Keratinocyte (primary cell): Measurements from ENCODE around the gene RAPGEF1. TPM values are rescaled to one million over a fixed set of nuclear protein-coding genes. Genes with fewer than 3 reads are reported as not detected.

Source experiments
- DNase-seq: peaks from one replicate; pipeline ENCODE4 v3.0.0-alpha.2; 2011; ENCODE audit warnings: low read depth, missing footprints, low spot score
- FAIRE-seq: peaks from 2 replicates; lab custom pipeline; 2011; peaks lifted over from hg19 to GRCh38; lab: Jason Lieb, UNC
- H2AFZ ChIP-seq: 2 replicates; pipeline ENCODE4 v1.6.0; 2012; ENCODE audit warnings: low read length, control low read depth, inconsistent platforms; ENCODE audit not compliant: control insufficient read depth
- H3K27ac ChIP-seq: 2 replicates; pipeline ENCODE4 v1.5.1; 2011; ENCODE audit warnings: low read length; ENCODE audit not compliant: control insufficient read depth, insufficient read depth
- H3K27me3 ChIP-seq: 3 replicates; pipeline ENCODE4 v1.6.0; 2011; ENCODE audit warnings: low read length; ENCODE audit not compliant: control insufficient read depth, insufficient read depth; ENCODE audit errors: extremely low read depth
- H3K36me3 ChIP-seq, 2 experiments: 2 replicates in 1 of 2; 3 replicates in 1 of 2; pipeline ENCODE4 v1.5.1; 2011; ENCODE audit warnings: low read length in 2 of 2, mild to moderate bottlenecking in 1 of 2; ENCODE audit not compliant: control insufficient read depth in 2 of 2, insufficient read depth in 2 of 2; ENCODE audit errors: extremely low read depth in 1 of 2
- H3K4me1 ChIP-seq: 3 replicates; pipeline ENCODE4 v1.5.1; 2011; ENCODE audit warnings: low read length; ENCODE audit not compliant: control insufficient read depth, insufficient read depth; ENCODE audit errors: extremely low read depth
- H3K4me2 ChIP-seq: 3 replicates; pipeline ENCODE4 v1.6.0; 2011; ENCODE audit warnings: low read depth, low read length; ENCODE audit not compliant: control insufficient read depth, insufficient read depth; ENCODE audit errors: extremely low read depth
- H3K4me3 ChIP-seq, 3 experiments: fragments of 200-600 bp in 1 of 3; sonication (generic) in 1 of 3; 2 replicates in 2 of 3; 3 replicates in 1 of 3; pipeline ENCODE4 v1.5.1; 2011 to 2016; ENCODE audit warnings: low read length in 3 of 3, mild to moderate bottlenecking in 3 of 3, control low read depth in 2 of 3, inconsistent platforms in 1 of 3, low read depth in 1 of 3, mixed read lengths in 1 of 3, mixed run types in 1 of 3, moderate library complexity in 1 of 3; ENCODE audit not compliant: control insufficient read depth in 2 of 3, insufficient read depth in 2 of 3; ENCODE audit errors: extremely low read depth in 1 of 3
- H3K79me2 ChIP-seq: 2 replicates; pipeline ENCODE4 v1.6.0; 2012; ENCODE audit warnings: low read length; ENCODE audit not compliant: control insufficient read depth, insufficient read depth
- H3K9ac ChIP-seq: 3 replicates; pipeline ENCODE4 v1.6.0; 2011; ENCODE audit warnings: low read length; ENCODE audit not compliant: control insufficient read depth, insufficient read depth; ENCODE audit errors: extremely low read depth
- H3K9me1 ChIP-seq: 3 replicates; pipeline ENCODE4 v1.6.0; 2011; ENCODE audit warnings: low read length; ENCODE audit not compliant: control insufficient read depth, insufficient read depth; ENCODE audit errors: extremely low read depth
- H3K9me3 ChIP-seq: 2 replicates; pipeline ENCODE4 v1.5.1; 2012; ENCODE audit warnings: low read depth, low read length; ENCODE audit not compliant: control insufficient read depth
- H4K20me1 ChIP-seq: 3 replicates; pipeline ENCODE4 v1.6.0; 2011; ENCODE audit warnings: low read length; ENCODE audit not compliant: control insufficient read depth, insufficient read depth; ENCODE audit errors: extremely low read depth
- CTCF ChIP-seq, 3 experiments: IDR thresholded peaks in 1 of 3; conservative IDR thresholded peaks in 1 of 3; optimal IDR thresholded peaks in 1 of 3; 2 replicates in 2 of 3; 3 replicates in 1 of 3; pipeline versions ENCODE3 to v1.5.1; 2011; ENCODE audit warnings: low read length in 3 of 3, mild to moderate bottlenecking in 3 of 3, moderate library complexity in 2 of 3, control low read depth in 1 of 3, inconsistent platforms in 1 of 3; ENCODE audit not compliant: insufficient read depth in 2 of 3; ENCODE audit errors: extremely low read depth in 1 of 3
- EZH2 ChIP-seq: IDR thresholded peaks from one replicate; pipeline ENCODE4 v1.6.1; 2012; ENCODE audit warnings: inconsistent platforms, mild to moderate bottlenecking, low read length, moderate library complexity
- dilution Hi-C: fragments of 300-500 bp; cut with MboI; formaldehyde crosslinking; loops from one replicate; pipeline ENCODE4 v1.7.0; 2020; ENCODE audit warnings: low sequenced_read_pairs; ENCODE audit not compliant: extremely low pct_ligation_motif_present
- polyA plus RNA-seq, 5 experiments: library from polyadenylated mRNA; depleted of rRNA in 3 of 5; stranded (reverse) in 3 of 5; stranded (forward) in 1 of 5; unstranded in 1 of 5; fragments of >200 nt; gene quantifications; 1 replicate in 1 of 5; 2 replicates in 3 of 5; 3 replicates in 1 of 5; pipeline versions ENCODE4 v1.2.1 to v1.2.3, GENCODE V29; 2011 to 2012; ENCODE audit warnings: missing spikeins in 2 of 5, low read depth in 1 of 5, low replicate concordance in 1 of 5

RAPGEF1 gene
- polyA plus RNA-seq, 1 donor (not counting 4 experiments of a cell fraction or from before 2014, with no cell fraction given): 18.5 TPM

DNA sequence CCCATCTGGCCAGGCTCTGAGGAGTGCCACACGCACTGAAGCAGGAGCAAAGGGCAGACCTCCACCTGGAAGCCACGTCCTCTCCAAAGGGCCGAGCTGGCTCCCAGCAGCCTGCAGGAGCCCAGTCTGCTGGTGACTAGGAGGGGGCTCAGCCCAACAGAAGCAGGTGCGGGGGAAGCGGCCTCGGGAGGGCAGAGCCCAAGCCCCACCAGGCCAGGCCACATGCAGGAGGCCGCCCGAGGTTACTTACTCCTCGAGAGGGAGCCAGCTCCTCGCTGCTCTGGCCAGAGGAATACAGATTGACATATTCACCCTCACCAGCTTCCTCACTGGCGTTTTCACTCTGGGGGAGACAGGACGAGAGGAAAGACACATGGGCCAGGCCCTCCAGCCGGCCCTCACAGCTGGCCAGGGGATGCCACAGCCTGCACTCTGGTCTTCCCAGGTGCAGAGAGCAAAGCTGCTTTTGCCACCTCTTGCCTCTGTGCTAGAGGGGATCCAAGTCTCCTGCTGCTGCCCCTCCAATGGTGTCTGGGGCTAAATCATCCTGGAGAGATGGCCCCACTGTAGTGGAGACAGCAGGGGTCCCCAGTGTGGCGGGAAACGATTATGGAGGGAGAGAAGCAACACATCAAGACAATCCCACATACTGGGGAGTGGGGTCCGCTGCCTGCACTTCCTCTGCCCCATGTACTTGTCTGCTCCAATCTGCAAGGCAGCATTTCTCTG lies 136.0 kb downstream of the RAPGEF1 start:
- H3K9me3 ChIP-seq: no peaks in the 10 kb centered on the region
- no peak overlapping the region for H3K27ac ChIP-seq
- H2AFZ ChIP-seq: no peak overlapping the region
- no peak for DNase-seq
- TF ChIP-seq CTCF (optimal IDR thresholded peaks at IDR 0.05 in 1 of 3, IDR thresholded peaks at IDR 0.05 in 1 of 3, conservative IDR thresholded peaks at IDR 0.05 in 1 of 3; ENCODE audit: extremely low read depth in 1 of 3, insufficient read depth in 2 of 3, low read length in 3 of 3) (no peak), EZH2 (no peak)
- no peaks in the 10 kb centered on the region for H4K20me1 ChIP-seq
- H3K27me3 ChIP-seq: no peaks in the 10 kb centered on the region
- no peak overlapping the region for H3K4me3 ChIP-seq
- H3K9me1 ChIP-seq: no peaks in the 10 kb centered on the region
- no peaks in the 10 kb centered on the region for H3K79me2 ChIP-seq
- H3K36me3 ChIP-seq: peaks cover 6 to 10% of the 10 kb centered on the region in 2 experiments
- dilution Hi-C loops: no loop called here
- peaks cover 13% of the 10 kb centered on the region for H3K4me1 ChIP-seq
- H3K4me2 ChIP-seq: no peak overlapping the region
- H3K9ac ChIP-seq: no peak overlapping the region
- no peak for FAIRE-seq

DNA sequence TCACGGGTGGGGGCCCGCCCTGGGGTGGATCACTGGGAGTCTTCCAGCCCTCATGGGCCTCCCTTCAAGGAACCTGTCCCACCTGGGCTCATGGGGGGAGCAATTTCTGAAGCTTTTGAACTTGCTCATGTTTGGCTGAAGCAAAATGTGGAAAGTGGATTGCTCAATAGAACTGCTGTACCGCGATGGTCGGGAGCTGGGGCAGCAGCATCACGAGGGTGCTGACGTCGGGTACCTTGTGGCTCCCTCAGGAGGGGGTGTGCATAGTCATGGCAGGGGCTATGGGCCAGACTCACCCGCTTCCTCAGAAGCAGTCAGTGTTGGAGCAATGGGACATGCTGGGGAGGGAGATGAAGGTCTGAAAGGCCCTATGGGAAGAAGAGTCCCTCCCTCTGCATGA lies 136.7 kb downstream of the RAPGEF1 start:
- DNase-seq (no peak), FAIRE-seq (no peak)
- H3K36me3 ChIP-seq: peaks cover 6 to 10% of the 10 kb centered on the region in 2 experiments
- no peak overlapping the region for H3K4me2 ChIP-seq
- no peaks in the 10 kb centered on the region for H3K27me3 ChIP-seq
- no peak overlapping the region for H3K27ac ChIP-seq
- H3K9ac ChIP-seq: no peak overlapping the region
- no peaks in the 10 kb centered on the region for H4K20me1 ChIP-seq
- H2AFZ ChIP-seq: no peak overlapping the region
- no peaks in the 10 kb centered on the region for H3K9me1 ChIP-seq
- no peaks in the 10 kb centered on the region for H3K9me3 ChIP-seq
- peaks cover 6% of the 10 kb centered on the region for H3K4me1 ChIP-seq
- TF ChIP-seq CTCF (optimal IDR thresholded peaks at IDR 0.05 in 1 of 3, IDR thresholded peaks at IDR 0.05 in 1 of 3, conservative IDR thresholded peaks at IDR 0.05 in 1 of 3; ENCODE audit: extremely low read depth in 1 of 3, insufficient read depth in 2 of 3, low read length in 3 of 3) (no peak), EZH2 (no peak)
- H3K4me3 ChIP-seq: no peak overlapping the region
- H3K79me2 ChIP-seq: no peaks in the 10 kb centered on the region
- dilution Hi-C loops: no loop called here
